B cell (primary cell): ENCODE measurements around the gene STXBP4. TPM values are rescaled to one million over a fixed set of nuclear protein-coding genes. Genes with fewer than 3 reads are reported as not detected.

ENCODE experiments used
- ATAC-seq: fragments of 200-7000 bp; cut with Tn5 transposase; one replicate; pipeline ENCODE4 v1.10.0; 2021; ENCODE audit warnings: low read depth, mild to moderate bottlenecking, moderate number of reproducible peaks, moderate library complexity
- CTCF ChIA-PET: fragments of 350-600 bp; sonication (Branson Sonifier 250); formaldehyde crosslinking; loops from one replicate; lab custom pipeline; 2021; ENCODE audit warnings: antibody characterized with exemption, inconsistent platforms; lab: Charles Lee
- POLR2A ChIA-PET: fragments of 350-600 bp; sonication (Branson Sonifier 250); formaldehyde crosslinking; loops from one replicate; lab custom pipeline; 2021; ENCODE audit warnings: antibody characterized with exemption; lab: Charles Lee
- DNase-seq: peaks from one replicate; pipeline ENCODE4 v3.0.0; 2013
- H2AFZ ChIP-seq: 2 replicates; pipeline ENCODE4 v1.6.1; 2012; ENCODE audit warnings: mild to moderate bottlenecking, low read depth, low read length; ENCODE audit not compliant: insufficient read depth, poor library complexity, severe bottlenecking
- H3K27ac ChIP-seq, 2 donors: 1 replicate in 1 of 2; 2 replicates in 1 of 2; pipeline ENCODE4 v1.5.1; 2012 to 2013; ENCODE audit warnings: low read length in 2 of 2, mild to moderate bottlenecking in 2 of 2, moderate library complexity in 1 of 2
- H3K27me3 ChIP-seq, 4 experiments: fragments of 200-600 bp in 1 of 4; sonication (generic) in 1 of 4; replicated peaks in 1 of 4; 1 replicate in 2 of 4; 2 replicates in 2 of 4; pipeline versions ENCODE4 v1.6.1 to v1.7.0; 2013 to 2016; ENCODE audit warnings: low read length in 3 of 4, mild to moderate bottlenecking in 2 of 4, mixed read lengths in 1 of 4, moderate library complexity in 1 of 4; ENCODE audit not compliant: insufficient read depth in 4 of 4, control insufficient read depth in 3 of 4; ENCODE audit errors: control extremely low read depth in 1 of 4
- H3K36me3 ChIP-seq, 2 experiments: replicated peaks in 1 of 2; 1 replicate in 1 of 2; 2 replicates in 1 of 2; pipeline versions ENCODE4 v1.6.1 to v1.7.1; 2013; ENCODE audit warnings: low read length in 1 of 2; ENCODE audit not compliant: insufficient read depth in 2 of 2, control insufficient read depth in 1 of 2; ENCODE audit errors: control extremely low read depth in 1 of 2, extremely low read depth in 1 of 2
- H3K4me1 ChIP-seq, 2 donors: fragments of 200-600 bp in 1 of 2; sonication (generic) in 1 of 2; 1 replicate in 1 of 2; 2 replicates in 1 of 2; pipeline versions ENCODE4 v1.5.1 to v1.6.1; 2013 to 2017; ENCODE audit warnings: low read length in 2 of 2; ENCODE audit not compliant: control insufficient read depth in 2 of 2, insufficient read depth in 2 of 2
- H3K4me2 ChIP-seq: replicated peaks from 2 replicates; pipeline ENCODE3; 2012; ENCODE audit warnings: mild to moderate bottlenecking, low read depth, low read length; ENCODE audit not compliant: poor library complexity, severe bottlenecking
- H3K4me3 ChIP-seq, 5 experiments: fragments of 200-600 bp in 1 of 5; sonication (generic) in 1 of 5; 1 replicate in 3 of 5; 2 replicates in 2 of 5; pipeline versions ENCODE4 v1.5.1 to v1.7.0; 2011 to 2016; ENCODE audit warnings: low read length in 4 of 5, mild to moderate bottlenecking in 4 of 5, low read depth in 2 of 5, control low read depth in 1 of 5, moderate library complexity in 1 of 5; ENCODE audit not compliant: insufficient read depth in 1 of 5; ENCODE audit errors: control extremely low read depth in 1 of 5, extremely low read depth in 1 of 5
- H3K79me2 ChIP-seq: fragments of 200-600 bp; sonication (generic); one replicate; pipeline ENCODE4 v1.6.0; 2016; ENCODE audit warnings: low read length; ENCODE audit not compliant: control insufficient read depth, insufficient read depth
- H3K9ac ChIP-seq: fragments of 200-600 bp; sonication (generic); 2 replicates; pipeline ENCODE4 v1.6.1; 2017; ENCODE audit warnings: mild to moderate bottlenecking, low read length, moderate library complexity
- H3K9me3 ChIP-seq, 3 donors: one replicate each; pipeline versions ENCODE4 v1.6.1 to v1.7.1; 2013; ENCODE audit warnings: low read length in 2 of 3; ENCODE audit not compliant: control insufficient read depth in 2 of 3, insufficient read depth in 1 of 3; ENCODE audit errors: control extremely low read depth in 1 of 3
- H4K20me1 ChIP-seq: 2 replicates; pipeline ENCODE4 v1.6.0; 2012; ENCODE audit warnings: mild to moderate bottlenecking, low read length; ENCODE audit not compliant: insufficient read depth, control insufficient read depth, poor library complexity, severe bottlenecking
- H3K27ac Mint-ChIP-seq: one replicate; pipeline ENCODE4 v1.8.0; 2021; ENCODE audit warnings: mixed read lengths
- H3K27me3 Mint-ChIP-seq: one replicate; pipeline ENCODE4 v1.8.0; 2021; ENCODE audit warnings: mixed read lengths
- H3K4me1 Mint-ChIP-seq: one replicate; pipeline ENCODE4 v1.8.0; 2021; ENCODE audit warnings: mixed read lengths
- H3K4me3 Mint-ChIP-seq: one replicate; pipeline ENCODE4 v1.8.0; 2021; ENCODE audit warnings: mixed read lengths
- H3K9me3 Mint-ChIP-seq: one replicate; pipeline ENCODE4 v1.8.0; 2022; ENCODE audit warnings: mixed read lengths; ENCODE audit not compliant: insufficient read depth
- CTCF ChIP-seq: fragments of 200-600 bp; IDR thresholded peaks from one replicate; pipeline ENCODE4 v1.8.0; 2022; ENCODE audit warnings: antibody characterized with exemption, mild to moderate bottlenecking
- EZH2 ChIP-seq: IDR thresholded peaks from 2 replicates; pipeline ENCODE4 v1.6.1; 2012; ENCODE audit warnings: borderline replicate concordance, low read depth, mild to moderate bottlenecking, moderate library complexity, low read length; ENCODE audit not compliant: insufficient read depth, poor library complexity, severe bottlenecking
- WGBS: methylation state at CpG from one replicate; pipeline ENCODE4 v1.1.5; 2013; ENCODE audit warnings: missing lambda C conversion rate; ENCODE audit not compliant: insufficient coverage; 5-methylcytosine and 5-hydroxymethylcytosine counted together
- intact Hi-C: fragments of 100-400 bp; cut with micrococcal nuclease; formaldehyde crosslinking; loops from one replicate; pipeline ENCODE4 v1.10.0; 2022
- polyA plus RNA-seq: library from polyadenylated mRNA; depleted of rRNA; stranded (reverse); fragments of >200 nt; gene quantifications from 2 replicates; pipeline ENCODE4 v1.2.3, GENCODE V29; 2012
- total RNA-seq, 2 donors: library from RNA; stranded (reverse); fragments of 120-200 nt in 1 of 2; gene quantifications; 1 replicate in 1 of 2; 2 replicates in 1 of 2; pipeline versions ENCODE4 v1.2.3 to v1.2.4, GENCODE V29; 2013 to 2022

The STXBP4 gene
- total and polyA plus RNA-seq, 2 donors (not counting 1 experiment from before 2014, with no cell fraction given), result 1.2 to 11.4 TPM

DNA sequence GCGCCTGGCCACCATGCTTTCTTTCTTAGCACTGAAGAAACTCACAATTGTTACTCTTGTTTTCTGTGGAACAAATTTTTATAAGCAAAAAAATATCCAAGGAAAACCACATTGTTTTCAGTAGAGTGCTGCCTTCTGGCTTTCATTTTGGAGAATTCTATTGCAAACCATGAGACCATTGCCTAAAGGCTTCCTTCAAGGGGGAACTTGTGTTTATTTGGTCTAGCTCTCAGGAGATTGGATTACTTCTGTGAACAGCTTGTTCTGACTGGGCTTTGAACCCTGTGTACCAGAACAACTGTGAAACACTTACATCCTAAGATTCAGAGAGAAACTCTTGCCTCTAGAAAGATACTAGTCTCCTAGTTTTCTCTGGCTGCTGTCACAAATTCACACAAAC is 35.9 kb upstream of the STXBP4 start:
- POLR2A ChIA-PET, result no interaction called here
- ATAC-seq (no peak), DNase-seq (no peak)
- TF ChIP-seq EZH2 (no peak), CTCF (no peak)
- no peaks in the 10 kb centered on the region for H3K9me3 Mint-ChIP-seq
- H3K4me1 Mint-ChIP-seq, result no peaks in the 10 kb centered on the region
- Histone ChIP-seq H3K4me3 (no peak overlapping the region), H3K79me2 (no peaks in the 10 kb centered on the region), H3K36me3 (no peaks in the 10 kb centered on the region), H3K27ac (no peak overlapping the region), H3K9ac (no peak overlapping the region), H3K4me2 (no peak overlapping the region), H2AFZ (no peak overlapping the region), H3K27me3 (no peaks in the 10 kb centered on the region), H3K4me1 (no peaks in the 10 kb centered on the region), H4K20me1 (no peaks in the 10 kb centered on the region), H3K9me3 (no peaks in the 10 kb centered on the region)
- no peak overlapping the region for H3K27ac Mint-ChIP-seq
- intact Hi-C loops, result no loop called here
- peaks cover 8% of the 10 kb centered on the region for H3K27me3 Mint-ChIP-seq
- no CpG with 5 or more reads among the region's 1 CpG for WGBS
- CTCF ChIA-PET, result no interaction called here
- no peak overlapping the region for H3K4me3 Mint-ChIP-seq

- Histone ChIP-seq H3K4me3 (no peak overlapping the region), H4K20me1 (no peaks in the 10 kb centered on the region), H2AFZ (no peak overlapping the region), H3K36me3 (no peaks in the 10 kb centered on the region), H3K4me1 (no peaks in the 10 kb centered on the region), H3K79me2 (no peaks in the 10 kb centered on the region), H3K27me3 (no peaks in the 10 kb centered on the region), H3K4me2 (no peak overlapping the region), H3K9me3 (no peaks in the 10 kb centered on the region), H3K9ac (no peak overlapping the region), H3K27ac (no peak overlapping the region)
- TF ChIP-seq CTCF (no peak), EZH2 (no peak)
- DNase-seq, result no peak
- Mint-ChIP-seq H3K4me1 (no peaks in the 10 kb centered on the region), H3K27me3 (peaks cover 1% of the 10 kb centered on the region), H3K9me3 (no peaks in the 10 kb centered on the region), H3K4me3 (no peak overlapping the region), H3K27ac (no peak overlapping the region)
- ChIA-PET POLR2A (no interaction called here), CTCF (interaction anchor here (0.6 kb wide), 1 partner anchor 14 kb away, joined by 3 read pairs; no protein-coding TSS in a partner anchor)
- ATAC-seq, result no peak
- intact Hi-C loops, result no loop called here
- 80% methylated on average over 1 of the region's 3 CpGs for WGBS
Measured at GRCh38 chr17:54933921-54934320, 34.6 kb upstream of the STXBP4 start.
